Stimulated activated naive B cell treated with anti-CD40 and anti-IgM and Interleukin-4, amounts not matched to agents 10 μg/mL and 1 μg/mL and 100 μg/mL, for 72 hours (primary cell): ENCODE data around the gene DUSP5.

ENCODE experiments used
- ATAC-seq, 2 donors: fragments of 150-1000 bp; cut with Tn5 transposase; replicated peaks; 2 replicates each; pipeline ENCODE4 v1.10.0; 2021; ENCODE audit warnings: moderate library complexity in 1 of 2
- DNase-seq: peaks from one replicate; pipeline ENCODE4 v3.0.0; 2021
- H3K27ac Mint-ChIP-seq: one replicate; pipeline ENCODE4 v1.8.0; 2022; ENCODE audit warnings: mild to moderate bottlenecking, mixed read lengths
- H3K27me3 Mint-ChIP-seq, 2 donors: one replicate each; pipeline ENCODE4 v1.8.0; 2022; ENCODE audit warnings: mixed read lengths in 2 of 2
- H3K36me3 Mint-ChIP-seq, 2 donors: one replicate each; pipeline ENCODE4 v1.8.0; 2022; ENCODE audit warnings: mixed read lengths in 2 of 2, mild to moderate bottlenecking in 1 of 2
- H3K4me1 Mint-ChIP-seq, 2 donors: one replicate each; pipeline ENCODE4 v1.8.0; 2022; ENCODE audit warnings: mixed read lengths in 2 of 2, mild to moderate bottlenecking in 1 of 2
- H3K4me3 Mint-ChIP-seq, 2 donors: one replicate each; pipeline ENCODE4 v1.8.0; 2022; ENCODE audit warnings: mild to moderate bottlenecking in 2 of 2, mixed read lengths in 2 of 2, moderate library complexity in 1 of 2
- H3K9me3 Mint-ChIP-seq, 2 donors: one replicate each; pipeline ENCODE4 v1.8.0; 2022; ENCODE audit warnings: mixed read lengths in 2 of 2, mild to moderate bottlenecking in 1 of 2

Gene DUSP5

DNA sequence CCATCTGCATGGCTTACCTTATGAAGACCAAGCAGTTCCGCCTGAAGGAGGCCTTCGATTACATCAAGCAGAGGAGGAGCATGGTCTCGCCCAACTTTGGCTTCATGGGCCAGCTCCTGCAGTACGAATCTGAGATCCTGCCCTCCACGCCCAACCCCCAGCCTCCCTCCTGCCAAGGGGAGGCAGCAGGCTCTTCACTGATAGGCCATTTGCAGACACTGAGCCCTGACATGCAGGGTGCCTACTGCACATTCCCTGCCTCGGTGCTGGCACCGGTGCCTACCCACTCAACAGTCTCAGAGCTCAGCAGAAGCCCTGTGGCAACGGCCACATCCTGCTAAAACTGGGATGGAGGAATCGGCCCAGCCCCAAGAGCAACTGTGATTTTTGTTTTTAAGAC lies 12.4 kb downstream of the DUSP5 start:
- Mint-ChIP-seq H3K27me3 (no peaks in the 10 kb centered on the region), H3K9me3 (peaks cover 0 to 1% of the 10 kb centered on the region in 2 donors), H3K4me3 (no peak overlapping the region), H3K4me1 (peaks cover 55 to 86% of the 10 kb centered on the region in 2 donors), H3K36me3 (peaks cover 81% of the 10 kb centered on the region in 2 donors), H3K27ac (no peak overlapping the region)
- DNase-seq, result no peak
- ATAC-seq, result no peak

DNA sequence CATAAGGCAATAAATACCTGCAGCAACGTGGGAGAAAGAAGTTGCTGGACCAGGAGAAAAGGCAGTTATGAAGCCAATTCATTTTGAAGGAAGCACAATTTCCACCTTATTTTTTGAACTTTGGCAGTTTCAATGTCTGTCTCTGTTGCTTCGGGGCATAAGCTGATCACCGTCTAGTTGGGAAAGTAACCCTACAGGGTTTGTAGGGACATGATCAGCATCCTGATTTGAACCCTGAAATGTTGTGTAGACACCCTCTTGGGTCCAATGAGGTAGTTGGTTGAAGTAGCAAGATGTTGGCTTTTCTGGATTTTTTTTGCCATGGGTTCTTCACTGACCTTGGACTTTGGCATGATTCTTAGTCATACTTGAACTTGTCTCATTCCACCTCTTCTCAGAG lies 13.0 kb downstream of the DUSP5 start:
- Mint-ChIP-seq H3K27ac (no peak overlapping the region), H3K4me1 (peaks cover 52 to 79% of the 10 kb centered on the region in 2 donors), H3K4me3 (no peak overlapping the region), H3K9me3 (peaks cover 0 to 1% of the 10 kb centered on the region in 2 donors), H3K36me3 (peaks cover 82 to 86% of the 10 kb centered on the region in 2 donors), H3K27me3 (no peaks in the 10 kb centered on the region)
- DNase-seq, result no peak
- ATAC-seq, result no peak

DNA sequence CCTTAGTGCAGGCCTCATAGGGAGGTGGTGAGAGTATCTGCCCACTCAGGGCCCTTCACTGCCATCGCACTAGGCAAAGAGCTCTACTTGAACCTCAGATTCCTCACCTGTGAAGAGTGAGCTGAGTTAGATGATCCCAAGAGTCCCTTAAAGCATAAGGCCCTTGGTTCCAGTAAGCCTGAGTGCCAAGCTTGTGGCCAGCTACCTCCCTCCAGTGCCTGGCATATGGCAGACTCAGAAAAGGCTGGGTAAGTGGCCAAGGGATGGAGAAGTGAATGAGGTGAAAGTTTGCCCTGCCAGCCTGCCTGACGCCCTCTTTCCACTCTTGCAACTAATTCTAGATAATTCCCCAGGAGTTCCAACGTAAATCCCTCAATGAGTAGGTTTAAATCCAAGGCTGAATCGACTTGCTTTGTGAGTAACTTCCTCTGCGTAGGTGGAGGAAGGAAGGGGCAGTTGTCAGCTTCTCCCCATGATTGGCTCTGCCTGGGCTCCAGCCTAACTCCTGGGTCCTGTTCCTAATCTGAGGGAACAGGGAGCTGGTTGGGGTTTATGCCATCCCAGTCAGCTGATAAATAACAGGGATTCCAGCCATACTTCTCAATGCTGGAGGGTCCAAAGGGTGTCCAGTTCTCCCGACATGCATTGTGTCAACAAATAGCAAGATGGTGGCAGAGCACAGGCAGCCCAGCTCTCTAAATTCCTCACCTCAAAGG lies 14.2 kb downstream of the DUSP5 start:
- Mint-ChIP-seq H3K27ac (peak overlapping the region; percentile 86), H3K9me3 (peaks cover 0 to 1% of the 10 kb centered on the region in 2 donors), H3K4me3 (no peak overlapping the region), H3K36me3 (peaks cover 79 to 83% of the 10 kb centered on the region in 2 donors), H3K4me1 (peaks cover 48 to 68% of the 10 kb centered on the region in 2 donors), H3K27me3 (no peaks in the 10 kb centered on the region)
- DNase-seq (no peak), ATAC-seq (no peak)

DNA sequence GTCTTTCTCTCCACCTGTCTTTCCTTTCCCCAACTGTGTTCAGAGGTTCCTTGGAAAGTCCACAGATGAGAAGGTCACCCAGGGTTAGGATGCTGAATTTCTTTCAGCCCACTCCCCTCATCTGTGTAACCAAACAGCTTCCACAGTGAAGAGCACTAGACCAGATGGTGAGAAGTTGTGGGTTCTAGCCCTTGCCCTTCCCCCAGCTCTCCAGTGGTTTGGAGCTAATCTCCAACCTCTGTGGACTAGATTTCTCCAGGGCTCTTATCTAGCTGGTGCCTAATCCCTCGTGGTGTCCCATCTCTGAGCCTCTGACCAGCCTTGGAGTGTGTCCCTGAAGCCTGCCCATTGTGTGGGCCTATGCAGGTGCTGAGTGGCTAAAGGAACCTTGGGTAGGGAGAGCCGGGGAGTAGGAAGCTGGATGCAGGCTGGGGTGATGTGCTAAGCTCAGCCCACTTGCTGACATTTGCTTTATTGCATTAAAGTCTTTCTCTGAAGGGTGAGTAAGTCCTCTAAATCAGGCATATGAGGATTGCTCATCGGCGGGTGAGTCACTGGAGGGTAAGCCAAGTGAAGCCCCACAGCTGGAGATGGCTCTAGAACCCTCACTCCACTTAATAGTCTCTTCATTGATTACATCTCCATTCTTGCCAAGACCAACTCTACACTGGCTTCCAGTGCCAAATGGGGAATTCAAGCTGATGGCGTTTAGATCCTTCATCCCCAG lies 14.9 kb downstream of the DUSP5 start:
- Mint-ChIP-seq H3K27me3 (no peaks in the 10 kb centered on the region), H3K9me3 (peaks cover 0 to 1% of the 10 kb centered on the region in 2 donors), H3K4me3 (peak overlapping the region in 1 of 2 donors; percentile 44), H3K36me3 (peaks cover 73 to 86% of the 10 kb centered on the region in 2 donors), H3K27ac (peak overlapping the region; percentile 86), H3K4me1 (peaks cover 46 to 63% of the 10 kb centered on the region in 2 donors)
- no peak for DNase-seq
- ATAC-seq, result peak; percentile 74 to 85

DNA sequence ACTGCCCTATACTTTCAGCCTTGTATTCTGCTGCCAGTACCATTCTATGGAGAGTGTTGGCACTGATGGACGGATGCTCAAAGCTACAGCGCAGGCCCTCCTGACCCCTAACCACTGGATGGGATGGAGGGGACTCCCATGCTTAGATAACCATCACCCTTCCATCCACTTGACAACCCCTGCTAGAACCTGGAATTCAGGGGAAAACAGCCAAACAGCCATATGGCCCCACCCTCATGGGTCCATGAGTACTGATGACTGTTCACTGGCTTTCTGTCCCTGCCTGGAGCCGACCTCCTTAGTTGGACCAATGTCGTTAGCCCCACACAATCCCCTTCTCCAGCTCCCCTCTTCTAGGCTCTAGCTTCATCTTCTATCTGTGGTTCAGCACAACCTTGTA lies 16.2 kb downstream of the DUSP5 start:
- H3K27me3 Mint-ChIP-seq, result no peaks in the 10 kb centered on the region
- no peak for DNase-seq
- H3K9me3 Mint-ChIP-seq, result peaks cover 0 to 1% of the 10 kb centered on the region in 2 donors
- peak overlapping the region; percentile 48 for H3K27ac Mint-ChIP-seq
- H3K4me1 Mint-ChIP-seq, result peaks cover 38 to 50% of the 10 kb centered on the region in 2 donors
- no peak overlapping the region for H3K4me3 Mint-ChIP-seq
- ATAC-seq, result no peak
- H3K36me3 Mint-ChIP-seq, result peaks cover 62 to 74% of the 10 kb centered on the region in 2 donors

DNA sequence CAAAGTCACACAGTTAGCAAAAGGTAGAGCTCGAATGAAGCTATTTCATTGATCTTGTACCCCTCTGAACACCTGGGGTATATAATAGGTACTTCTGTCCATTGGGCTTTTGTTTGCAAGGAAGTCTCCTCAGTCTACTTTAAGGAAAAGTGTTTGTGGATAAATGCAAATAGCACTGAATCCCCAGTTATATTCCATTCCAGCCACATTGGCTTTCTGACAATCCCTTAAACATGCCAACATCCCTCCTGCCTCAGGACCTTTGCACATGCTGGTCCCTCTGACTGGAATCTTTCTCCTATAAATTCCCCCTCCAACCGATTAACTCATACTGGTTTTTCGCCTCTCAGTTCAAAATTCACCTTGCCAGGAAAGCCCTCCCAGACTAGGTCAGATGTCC lies 17.1 kb downstream of the DUSP5 start:
- no peak for ATAC-seq
- H3K27ac Mint-ChIP-seq, result no peak overlapping the region
- DNase-seq, result no peak
- H3K4me3 Mint-ChIP-seq, result no peak overlapping the region
- no peaks in the 10 kb centered on the region for H3K27me3 Mint-ChIP-seq
- peaks cover 0 to 1% of the 10 kb centered on the region in 2 donors for H3K9me3 Mint-ChIP-seq
- H3K4me1 Mint-ChIP-seq, result peaks cover 35 to 45% of the 10 kb centered on the region in 2 donors
- peaks cover 57 to 70% of the 10 kb centered on the region in 2 donors for H3K36me3 Mint-ChIP-seq

DNA sequence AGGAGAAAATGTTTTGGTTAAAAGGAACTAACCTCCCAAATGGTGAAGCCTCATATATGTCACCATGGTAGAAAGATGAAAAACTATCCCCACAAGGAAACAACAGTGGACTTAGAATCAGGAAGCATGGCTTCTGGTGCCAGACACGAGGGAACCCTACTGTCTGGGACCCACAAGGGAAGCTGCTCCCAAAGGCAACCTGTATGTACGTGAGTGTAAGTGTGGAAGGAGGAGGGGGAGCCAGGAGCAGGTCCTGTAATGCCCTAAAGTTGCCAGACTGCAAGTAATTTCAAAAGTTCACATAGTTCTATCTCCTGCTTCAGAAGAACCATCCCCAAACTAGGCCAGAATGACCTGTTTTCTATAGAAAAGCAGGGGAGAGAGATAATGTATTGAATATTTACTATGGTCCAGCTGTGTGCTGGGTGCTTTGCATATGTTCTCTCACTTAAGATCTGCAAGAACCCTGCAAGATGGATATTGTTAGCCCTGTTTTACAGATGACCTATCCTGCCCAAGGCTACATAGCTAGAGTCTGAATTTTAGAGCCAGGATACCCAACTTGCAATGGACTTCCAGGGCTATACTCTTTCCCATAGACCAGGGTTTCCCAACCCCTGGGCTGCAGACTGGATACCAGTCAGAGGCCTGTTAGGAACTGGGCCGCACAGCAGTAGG lies 19.2 kb downstream of the DUSP5 start:
- Mint-ChIP-seq H3K4me3 (no peak overlapping the region), H3K9me3 (peaks cover 0 to 1% of the 10 kb centered on the region in 2 donors), H3K36me3 (peaks cover 41 to 54% of the 10 kb centered on the region in 2 donors), H3K27ac (peak overlapping the region; percentile 44), H3K27me3 (no peaks in the 10 kb centered on the region), H3K4me1 (peaks cover 21 to 26% of the 10 kb centered on the region in 2 donors)
- no peak for DNase-seq
- peak; percentile 24 to 66 for ATAC-seq

DNA sequence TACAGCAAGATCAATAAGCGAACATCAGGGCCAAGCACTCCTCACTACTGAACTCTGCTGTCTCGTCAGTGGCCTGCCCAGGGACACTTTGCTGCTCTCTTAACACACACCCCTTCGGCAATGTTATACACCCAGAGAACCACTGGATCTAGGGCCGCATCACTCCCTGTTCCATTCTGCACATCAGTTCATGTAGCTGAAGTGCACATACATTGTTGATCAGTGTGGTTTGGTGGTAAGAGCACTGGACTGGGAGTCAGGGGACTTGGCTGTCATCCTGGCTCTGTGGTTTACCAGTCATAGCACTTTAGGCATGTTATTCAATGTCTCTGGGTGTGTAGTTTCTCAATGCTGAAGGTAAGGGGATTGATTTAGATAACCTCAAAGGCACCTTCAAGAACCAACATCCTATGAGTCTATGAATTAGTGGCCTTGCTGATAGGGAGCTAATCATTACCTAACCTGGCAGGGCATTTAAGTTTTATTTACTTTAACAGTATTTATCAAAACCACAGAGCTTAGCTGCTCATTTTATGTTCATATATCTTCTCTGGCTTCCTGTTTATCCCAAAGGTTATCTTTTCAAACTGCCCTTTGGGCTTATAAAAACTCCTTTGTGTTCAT lies 24.8 kb downstream of the DUSP5 start:
- peak; percentile 21 to 34 for ATAC-seq
- H3K9me3 Mint-ChIP-seq, result no peaks in the 10 kb centered on the region
- H3K27ac Mint-ChIP-seq, result no peak overlapping the region
- DNase-seq, result no peak
- H3K4me3 Mint-ChIP-seq, result no peak overlapping the region
- H3K4me1 Mint-ChIP-seq, result peaks cover 19 to 31% of the 10 kb centered on the region in 2 donors
- H3K36me3 Mint-ChIP-seq, result peaks cover 19 to 29% of the 10 kb centered on the region in 2 donors
- H3K27me3 Mint-ChIP-seq, result no peaks in the 10 kb centered on the region

DNA sequence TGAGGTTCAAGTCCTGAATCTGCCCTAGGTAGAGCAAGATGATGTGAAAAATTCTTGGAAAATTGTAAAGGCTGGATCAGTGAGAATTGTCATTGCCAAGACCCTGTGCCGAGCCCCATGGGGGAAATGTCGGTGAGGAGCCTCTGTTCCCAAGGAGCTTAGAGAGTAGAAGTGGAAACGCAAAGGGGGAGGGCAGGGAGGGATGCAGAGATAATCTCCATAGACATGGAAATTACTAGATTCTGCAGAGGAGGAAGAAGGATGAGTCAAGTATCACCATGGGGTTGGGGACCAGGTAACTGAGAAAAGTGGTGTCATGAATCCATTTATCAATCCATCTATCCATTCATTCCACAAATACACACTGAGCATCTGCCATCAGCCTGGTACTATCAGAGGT lies 26.0 kb downstream of the DUSP5 start:
- DNase-seq, result no peak
- H3K27ac Mint-ChIP-seq, result no peak overlapping the region
- H3K4me1 Mint-ChIP-seq, result peaks cover 28 to 42% of the 10 kb centered on the region in 2 donors
- H3K27me3 Mint-ChIP-seq, result no peaks in the 10 kb centered on the region
- H3K36me3 Mint-ChIP-seq, result peaks cover 19 to 29% of the 10 kb centered on the region in 2 donors
- H3K9me3 Mint-ChIP-seq, result no peaks in the 10 kb centered on the region
- H3K4me3 Mint-ChIP-seq, result no peak overlapping the region
- ATAC-seq, result no peak

DNA sequence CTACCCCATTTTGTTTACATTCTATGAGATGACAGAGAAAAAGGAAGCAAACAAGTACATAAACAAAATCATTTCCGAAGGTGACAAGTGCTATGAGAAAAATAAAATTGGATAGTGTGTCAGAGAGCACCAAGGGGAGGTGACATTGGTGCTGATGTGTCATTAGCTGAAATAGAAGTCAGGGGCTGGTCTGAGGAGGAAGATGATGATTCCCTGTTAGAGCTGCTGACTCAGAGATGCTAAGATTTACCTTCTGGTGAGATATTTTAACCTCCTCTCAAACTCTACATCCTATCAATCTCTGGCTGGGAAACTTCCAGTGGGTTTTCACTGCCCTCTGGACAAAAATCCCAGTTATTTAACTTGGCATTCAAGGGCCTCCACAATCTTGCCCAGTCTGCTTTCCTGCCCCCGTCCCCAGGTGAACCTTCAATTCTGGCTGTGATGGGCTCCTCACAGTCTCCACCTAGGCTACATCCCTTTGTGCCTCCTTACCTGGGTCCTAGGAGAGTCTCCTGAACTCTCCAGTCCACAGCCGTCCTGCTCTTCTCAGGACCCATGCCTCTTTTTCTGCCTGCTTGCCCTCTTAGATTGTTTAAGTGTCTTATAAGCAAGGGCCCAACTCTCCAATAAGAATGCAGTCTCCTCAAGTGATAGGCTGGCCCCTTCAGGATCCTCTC lies 26.6 kb downstream of the DUSP5 start:
- H3K4me3 Mint-ChIP-seq, result no peak overlapping the region
- H3K4me1 Mint-ChIP-seq, result peaks cover 32 to 48% of the 10 kb centered on the region in 2 donors
- H3K36me3 Mint-ChIP-seq, result peaks cover 16 to 24% of the 10 kb centered on the region in 2 donors
- no peak for DNase-seq
- no peak overlapping the region for H3K27ac Mint-ChIP-seq
- H3K27me3 Mint-ChIP-seq, result no peaks in the 10 kb centered on the region
- no peak for ATAC-seq
- no peaks in the 10 kb centered on the region for H3K9me3 Mint-ChIP-seq

DNA sequence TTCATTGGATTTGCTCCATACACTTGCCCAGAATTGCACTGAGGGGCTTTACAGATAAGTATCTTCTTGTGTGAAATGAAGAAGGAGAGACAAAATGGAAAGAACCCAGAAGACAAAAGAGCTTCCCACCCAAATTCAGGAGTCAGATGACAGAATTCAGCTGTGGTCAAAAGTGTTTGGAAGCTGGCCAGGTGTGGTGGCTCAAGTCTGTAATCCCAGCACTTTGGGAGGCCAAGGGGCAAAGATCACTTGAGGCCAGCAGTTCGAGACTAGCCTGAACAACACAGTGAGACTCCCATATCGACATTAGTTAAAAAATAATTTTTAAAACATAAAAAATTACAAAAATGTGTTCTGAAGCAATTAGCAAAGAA lies 27.1 kb downstream of the DUSP5 start:
- no peak for ATAC-seq
- no peak for DNase-seq
- no peak overlapping the region for H3K27ac Mint-ChIP-seq
- H3K4me1 Mint-ChIP-seq, result peaks cover 36 to 53% of the 10 kb centered on the region in 2 donors
- H3K36me3 Mint-ChIP-seq, result peaks cover 16 to 24% of the 10 kb centered on the region in 2 donors
- no peaks in the 10 kb centered on the region for H3K9me3 Mint-ChIP-seq
- no peaks in the 10 kb centered on the region for H3K27me3 Mint-ChIP-seq
- no peak overlapping the region for H3K4me3 Mint-ChIP-seq

DNA sequence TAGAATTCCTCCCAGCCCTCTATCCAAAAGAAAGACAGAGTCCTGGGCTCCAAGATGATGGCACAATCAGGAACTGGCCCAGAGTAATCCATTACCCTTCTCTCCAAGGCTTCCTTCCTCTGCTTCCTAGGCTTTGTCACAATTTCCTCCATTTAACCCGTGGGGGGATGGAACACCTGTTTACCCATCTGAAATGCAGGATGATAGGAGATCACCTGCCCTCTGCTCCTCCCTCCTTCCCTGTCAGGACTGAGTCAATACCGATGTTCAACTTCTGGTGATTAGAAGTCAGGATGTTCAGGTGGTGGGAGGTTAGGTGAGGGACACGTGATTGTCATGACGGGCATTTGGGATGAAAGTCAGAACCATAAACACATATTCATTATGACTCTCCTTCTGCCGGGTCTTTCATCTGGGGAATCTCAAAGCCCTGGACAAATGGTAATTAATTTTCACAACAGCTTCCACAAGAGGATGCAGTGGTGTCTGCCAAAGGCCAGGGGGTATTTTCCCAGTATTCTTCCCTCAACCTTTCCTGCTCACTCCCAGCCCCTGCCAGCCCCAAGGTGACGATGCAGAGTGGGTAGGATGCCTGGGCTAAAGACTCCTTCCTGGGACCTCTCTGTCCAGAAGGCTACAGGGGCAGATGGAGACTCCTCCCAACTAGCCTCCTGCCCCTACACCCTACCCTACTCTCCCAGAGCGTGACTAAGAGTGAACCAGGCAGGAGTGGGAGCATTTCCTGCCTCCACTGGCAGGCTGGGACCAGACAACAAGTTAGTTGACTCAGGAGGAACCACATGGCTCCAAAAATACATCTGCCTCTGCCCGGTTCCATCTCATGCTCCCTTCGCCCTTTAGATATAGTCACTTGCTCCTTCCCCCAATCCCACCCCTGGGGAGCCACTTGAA lies 27.9 kb downstream of the DUSP5 start:
- ATAC-seq, result no peak
- Mint-ChIP-seq H3K9me3 (no peaks in the 10 kb centered on the region), H3K4me1 (peaks cover 37 to 61% of the 10 kb centered on the region in 2 donors), H3K27ac (peak overlapping the region; percentile 39), H3K4me3 (no peak overlapping the region), H3K36me3 (peaks cover 13 to 22% of the 10 kb centered on the region in 2 donors), H3K27me3 (no peaks in the 10 kb centered on the region)
- DNase-seq, result no peak

DNA sequence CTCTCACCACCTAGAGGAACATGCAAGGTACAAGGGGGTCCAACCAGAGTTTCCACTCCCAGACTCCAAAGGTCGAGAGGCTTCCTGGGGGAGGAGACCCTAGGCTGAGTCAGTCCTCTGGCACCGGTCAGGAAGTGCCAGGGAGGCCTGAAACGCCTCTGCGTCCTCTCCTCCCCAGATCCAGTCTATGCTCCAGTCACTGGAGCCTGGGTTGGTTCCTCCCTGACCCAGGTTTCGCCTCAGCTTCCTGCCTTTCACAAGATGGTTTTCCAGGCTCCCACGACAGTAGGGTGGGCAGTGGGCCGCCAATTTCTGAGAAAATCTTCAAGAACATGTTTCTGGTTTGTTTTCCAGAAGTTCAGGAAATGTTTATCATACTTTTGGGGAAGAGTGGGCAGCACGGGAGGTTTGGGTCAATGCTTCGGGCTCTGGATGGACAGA lies 30.0 kb downstream of the DUSP5 start:
- Mint-ChIP-seq H3K36me3 (peaks cover 8 to 15% of the 10 kb centered on the region in 2 donors), H3K27me3 (no peaks in the 10 kb centered on the region), H3K4me1 (peaks cover 38 to 63% of the 10 kb centered on the region in 2 donors), H3K27ac (peak overlapping the region; percentile 16), H3K9me3 (no peaks in the 10 kb centered on the region), H3K4me3 (peak overlapping the region; percentile 19 to 31)
- DNase-seq (no peak), ATAC-seq (no peak)
